Adrenal gland (tissue), 5 donors: Measurements from ENCODE around the gene CCNY.

ENCODE experiments used
- CTCF ChIP-seq, 6 experiments: fragments of 450-650 bp in 4 of 6; fragments of 200-600 bp in 2 of 6; sonication (generic) in 1 of 6; IDR thresholded peaks; 1 replicate in 5 of 6; 2 replicates in 1 of 6; pipeline versions ENCODE4 v1.5.1 to v1.8.0; 2016 to 2021; ENCODE audit warnings: antibody characterized with exemption in 6 of 6, mild to moderate bottlenecking in 2 of 6, moderate library complexity in 1 of 6
- POLR2A ChIP-seq, 2 donors: fragments of 450-650 bp; IDR thresholded peaks; one replicate each; pipeline ENCODE4 v1.6.1; 2017; ENCODE audit warnings: antibody characterized with exemption in 2 of 2, mild to moderate bottlenecking in 2 of 2, moderate library complexity in 1 of 2
- donor health status: DM: no; HTN: no; CAD: no.

GRCh38 chr10:35364808-35365207 is 28.5 kb downstream of the CCNY start:
- no peak for TF ChIP-seq CTCF (IDR thresholded peaks at IDR 0.05)
- no peak for TF ChIP-seq POLR2A (IDR thresholded peaks at IDR 0.05)
